Prostate gland (tissue), 2 donors: ENCODE measurements around the gene ATP2A2.

Source experiments
- POLR2A ChIP-seq: fragments of 450-650 bp; IDR thresholded peaks from one replicate; pipeline ENCODE4 v1.6.1; 2016; ENCODE audit warnings: antibody characterized with exemption, mild to moderate bottlenecking
- TF ChIP-seq, protein P1 (sequence below), 4 experiments: fragments of 200-600 bp in 2 of 4; fragments of 450-650 bp in 2 of 4; sonication (generic) in 2 of 4; IDR thresholded peaks; 1 replicate in 3 of 4; 2 replicates in 1 of 4; pipeline ENCODE4 v1.5.1; 2016 to 2019; ENCODE audit warnings: antibody characterized with exemption in 4 of 4, mild to moderate bottlenecking in 2 of 4, moderate library complexity in 2 of 4

DNA sequence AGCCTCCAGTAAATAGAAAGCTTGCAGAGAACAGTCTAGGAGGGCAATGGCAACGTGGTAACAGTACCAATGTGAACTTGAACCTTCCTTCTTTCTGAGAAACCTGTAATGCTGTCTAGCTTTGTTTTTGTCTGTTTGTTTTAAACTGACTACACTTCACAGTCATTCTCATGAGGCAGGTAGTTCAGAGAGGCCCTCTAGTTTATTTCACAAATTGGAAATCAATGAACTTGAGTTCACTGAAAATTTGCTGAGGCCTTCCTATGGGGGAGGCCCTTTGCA, 2.9 kb upstream of the ATP2A2 start:
- TF ChIP-seq POLR2A: no peak
- TF ChIP-seq, protein P1, sequence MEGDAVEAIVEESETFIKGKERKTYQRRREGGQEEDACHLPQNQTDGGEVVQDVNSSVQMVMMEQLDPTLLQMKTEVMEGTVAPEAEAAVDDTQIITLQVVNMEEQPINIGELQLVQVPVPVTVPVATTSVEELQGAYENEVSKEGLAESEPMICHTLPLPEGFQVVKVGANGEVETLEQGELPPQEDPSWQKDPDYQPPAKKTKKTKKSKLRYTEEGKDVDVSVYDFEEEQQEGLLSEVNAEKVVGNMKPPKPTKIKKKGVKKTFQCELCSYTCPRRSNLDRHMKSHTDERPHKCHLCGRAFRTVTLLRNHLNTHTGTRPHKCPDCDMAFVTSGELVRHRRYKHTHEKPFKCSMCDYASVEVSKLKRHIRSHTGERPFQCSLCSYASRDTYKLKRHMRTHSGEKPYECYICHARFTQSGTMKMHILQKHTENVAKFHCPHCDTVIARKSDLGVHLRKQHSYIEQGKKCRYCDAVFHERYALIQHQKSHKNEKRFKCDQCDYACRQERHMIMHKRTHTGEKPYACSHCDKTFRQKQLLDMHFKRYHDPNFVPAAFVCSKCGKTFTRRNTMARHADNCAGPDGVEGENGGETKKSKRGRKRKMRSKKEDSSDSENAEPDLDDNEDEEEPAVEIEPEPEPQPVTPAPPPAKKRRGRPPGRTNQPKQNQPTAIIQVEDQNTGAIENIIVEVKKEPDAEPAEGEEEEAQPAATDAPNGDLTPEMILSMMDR (IDR thresholded peaks at IDR 0.05): no peak
